Stimulated activated CD8-positive, alpha-beta memory T cell treated with anti-CD3 and anti-CD28 coated beads, Interleukin-15, amount 100 ng/mL, for 4 hours (primary cell): Measurements from ENCODE around the gene HDAC9.

ENCODE experiments used
- DNase-seq, 2 donors: peaks; one replicate each; pipeline ENCODE4 v3.0.0-alpha.2; 2020; ENCODE audit warnings: low read depth in 2 of 2

Gene HDAC9

DNA sequence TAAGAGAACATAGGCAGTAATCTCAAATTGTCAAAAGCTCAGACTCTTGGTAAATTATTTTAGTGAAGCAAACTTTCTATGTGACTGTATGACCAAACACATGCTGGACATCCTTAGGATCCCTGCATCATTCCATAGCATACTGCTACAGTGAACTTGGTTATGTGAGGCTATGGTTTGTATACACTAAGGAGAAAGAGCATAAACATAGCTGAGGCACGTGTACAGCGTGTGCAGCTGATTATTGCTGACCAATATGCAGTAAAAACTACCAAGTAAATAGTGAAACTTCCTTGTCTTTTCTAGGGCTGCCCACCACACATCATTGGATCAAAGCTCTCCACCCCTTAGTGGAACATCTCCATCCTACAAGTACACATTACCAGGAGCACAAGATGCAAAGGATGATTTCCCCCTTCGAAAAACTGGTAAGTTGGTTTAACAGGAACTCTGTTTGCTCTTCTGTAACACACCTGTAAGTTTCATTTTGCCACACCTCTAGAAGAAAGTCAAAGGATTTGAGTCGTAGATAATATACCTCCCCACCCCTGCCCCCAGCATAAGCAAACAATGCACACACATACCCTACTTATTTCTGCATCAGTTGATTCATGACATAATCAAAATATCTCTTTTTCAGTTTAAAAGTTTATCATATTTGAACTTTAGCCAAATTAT, 98.2 kb downstream of the HDAC9 start:
- no peak for DNase-seq

DNA sequence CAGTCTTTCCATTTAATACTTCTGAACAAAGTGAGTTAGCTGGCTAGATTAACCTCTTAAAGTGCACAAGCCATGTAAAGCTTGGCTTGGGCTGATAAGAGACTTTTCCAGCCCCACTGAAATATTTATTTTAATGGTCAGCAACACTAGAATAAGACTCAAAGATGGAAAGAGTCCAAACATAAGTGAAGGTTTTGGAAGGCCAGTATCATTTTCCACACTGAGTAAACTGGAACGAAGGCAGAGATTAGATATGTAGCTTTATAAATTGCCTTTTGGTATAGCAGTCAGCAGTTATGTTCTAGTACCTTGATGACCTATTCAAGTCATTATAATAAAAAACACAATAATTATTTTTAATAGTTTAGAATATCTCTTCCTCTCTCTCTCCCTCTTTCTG, 102.2 kb downstream of the HDAC9 start:
- no peak for DNase-seq

DNA sequence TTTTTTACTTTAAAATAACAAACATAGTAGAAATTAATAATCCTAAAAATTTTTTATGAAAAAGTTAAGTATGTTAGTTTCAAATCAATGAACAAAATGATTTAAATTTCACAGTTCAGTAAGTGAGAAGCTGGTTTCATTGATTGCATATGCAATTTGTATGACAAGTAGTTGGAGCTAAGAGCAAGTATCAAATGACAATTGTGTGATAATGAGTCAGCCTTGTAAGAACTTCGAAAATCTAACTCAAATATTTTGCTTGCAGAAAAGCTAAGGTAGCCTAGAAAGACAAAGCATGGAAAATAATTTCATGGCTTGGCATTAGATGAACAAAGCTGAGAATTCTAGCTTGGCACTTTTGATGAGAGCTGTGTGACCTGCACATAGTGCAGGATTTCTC, 111.5 kb downstream of the HDAC9 start:
- no peak for DNase-seq

DNA sequence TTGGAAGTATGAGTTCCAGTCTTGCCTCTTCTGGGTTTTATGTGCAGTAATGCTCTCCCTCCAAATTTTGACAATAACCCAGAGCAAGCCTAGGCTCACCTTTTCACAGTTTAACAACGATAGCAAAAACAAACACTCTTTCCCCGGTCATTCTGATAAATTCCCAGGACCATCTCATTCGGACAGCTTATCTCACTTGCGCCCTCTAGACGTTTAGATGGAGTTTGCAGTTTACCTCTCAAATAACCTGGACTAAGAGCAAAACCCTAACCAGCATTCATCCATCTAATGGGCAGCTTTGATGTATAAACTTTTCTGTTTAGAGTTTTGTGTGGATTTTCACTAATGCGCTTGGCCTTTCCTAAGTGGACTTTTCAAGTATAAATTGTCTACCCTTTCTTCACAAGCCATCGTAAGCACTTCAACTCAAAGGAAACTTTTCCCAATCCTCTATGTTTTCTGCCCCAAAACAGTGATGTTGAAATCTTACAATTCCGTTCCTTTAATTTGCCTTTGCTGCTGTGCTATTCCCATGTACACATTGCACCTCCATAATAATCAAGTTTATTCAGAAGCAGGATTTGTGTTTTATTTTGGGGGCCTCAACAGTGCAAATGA, 114.9 kb downstream of the HDAC9 start:
- no peak for DNase-seq

DNA sequence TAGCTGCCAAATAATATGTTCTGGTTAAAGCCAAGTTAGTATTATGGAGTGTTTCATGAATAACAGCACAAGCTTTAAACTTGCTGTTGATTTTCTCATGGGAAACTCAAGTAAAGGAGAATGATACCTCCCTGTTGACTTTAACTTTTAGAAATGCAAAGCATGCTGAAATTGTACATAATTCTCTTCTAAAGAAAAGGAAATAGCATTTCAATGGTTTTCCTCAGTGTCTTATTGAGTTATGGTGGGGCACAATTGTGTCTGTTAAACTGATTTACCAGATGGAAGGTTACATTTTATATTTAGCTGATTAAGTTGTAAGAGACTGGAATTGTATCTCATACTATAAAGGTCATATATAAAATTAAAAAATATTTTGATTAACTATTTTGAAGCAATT, 119.3 kb downstream of the HDAC9 start:
- no peak for DNase-seq

DNA sequence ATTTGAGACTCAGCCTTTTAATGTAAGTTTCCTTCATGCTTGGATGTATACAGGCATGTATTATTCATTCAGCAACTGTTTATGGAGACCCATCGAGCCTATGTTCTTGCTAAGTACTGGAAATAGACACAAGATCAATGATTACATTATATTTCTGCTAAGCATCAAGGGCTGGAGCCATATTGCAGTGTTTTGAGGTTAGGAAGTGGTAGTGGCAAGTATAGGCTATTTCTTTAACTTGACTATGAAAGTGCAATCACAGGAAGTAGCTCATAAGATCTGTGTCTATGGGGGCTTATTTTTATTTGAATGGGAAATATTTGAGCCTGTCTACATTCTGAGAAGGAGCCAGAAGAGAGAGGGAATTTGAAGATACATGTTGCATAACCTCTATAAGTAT, 123.8 kb downstream of the HDAC9 start:
- DNase-seq: no peak

DNA sequence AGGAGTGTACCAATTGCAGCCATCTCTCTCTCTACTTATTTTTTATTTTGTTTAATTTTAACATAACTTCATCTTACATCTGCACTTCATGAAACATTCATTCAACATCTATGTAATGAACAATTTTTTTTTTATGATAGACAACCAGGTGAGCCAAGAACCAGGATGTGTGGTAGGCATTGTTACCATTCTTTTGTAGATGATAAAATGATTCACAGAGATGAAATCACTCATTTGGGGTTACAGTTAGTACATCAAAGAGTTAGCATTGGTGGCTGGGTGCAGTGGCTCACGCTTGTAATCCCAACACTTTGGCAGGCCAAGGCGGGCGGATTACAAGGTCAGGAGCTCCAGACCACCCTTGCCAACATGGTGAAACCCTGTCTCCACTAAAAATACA, 127.8 kb downstream of the HDAC9 start:
- no peak for DNase-seq

DNA sequence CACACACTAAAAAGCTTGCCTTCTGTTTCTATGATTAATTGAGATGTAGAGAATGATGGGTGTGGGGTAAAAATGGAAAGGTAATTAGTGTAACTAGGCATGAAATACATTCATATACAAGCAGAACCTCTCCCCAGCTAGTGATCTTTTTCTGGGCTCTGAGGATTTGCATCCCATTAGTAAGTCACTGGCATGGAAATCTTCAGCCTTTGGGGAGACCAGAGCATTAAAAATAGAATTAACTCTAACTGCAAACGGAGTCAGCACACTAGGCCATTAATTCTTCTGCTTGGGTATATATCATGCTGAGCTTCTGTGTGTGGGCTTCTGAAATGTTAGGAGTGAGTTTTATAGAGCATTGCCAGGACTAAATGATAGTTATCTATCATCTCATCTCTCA, 128.9 kb downstream of the HDAC9 start:
- DNase-seq: no peak

DNA sequence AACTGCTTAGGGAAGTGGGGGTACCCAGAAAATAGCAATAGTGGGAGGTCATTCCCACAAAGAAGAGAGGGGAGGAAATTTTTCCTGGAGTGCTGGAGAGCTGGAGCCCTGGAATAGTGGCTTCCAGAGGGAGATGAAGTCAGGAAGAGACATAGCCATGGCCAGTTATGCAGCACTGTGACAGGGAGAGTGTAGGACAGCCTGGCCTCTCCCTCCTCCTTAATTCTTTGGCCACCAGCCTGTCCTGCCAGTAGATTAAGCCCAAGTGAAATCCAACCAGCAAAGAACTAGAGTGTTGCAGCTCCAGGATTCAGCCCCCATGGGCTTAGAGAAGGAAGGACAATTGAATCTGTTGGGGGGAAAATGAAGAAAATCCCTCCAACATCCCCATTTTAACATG, 130.5 kb downstream of the HDAC9 start:
- no peak for DNase-seq

DNA sequence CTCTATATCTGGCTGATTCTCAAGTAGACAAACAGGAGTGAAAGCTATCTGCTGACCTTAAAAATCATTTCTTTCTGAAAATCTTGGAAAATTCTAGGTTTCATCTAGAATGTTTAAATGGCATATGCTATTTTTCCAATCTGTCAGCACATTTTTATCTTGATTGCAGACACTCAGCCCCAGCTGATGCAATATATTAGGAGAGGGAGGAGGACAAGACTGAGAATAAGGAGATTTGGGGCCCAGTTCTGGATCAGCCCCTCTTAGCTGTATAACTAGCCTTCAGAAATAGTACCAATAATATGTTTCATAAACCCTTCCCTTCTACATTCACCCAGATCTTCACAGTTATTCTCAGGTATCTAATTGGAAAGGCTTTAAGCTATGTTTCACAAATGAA, 131.2 kb downstream of the HDAC9 start:
- no peak for DNase-seq

DNA sequence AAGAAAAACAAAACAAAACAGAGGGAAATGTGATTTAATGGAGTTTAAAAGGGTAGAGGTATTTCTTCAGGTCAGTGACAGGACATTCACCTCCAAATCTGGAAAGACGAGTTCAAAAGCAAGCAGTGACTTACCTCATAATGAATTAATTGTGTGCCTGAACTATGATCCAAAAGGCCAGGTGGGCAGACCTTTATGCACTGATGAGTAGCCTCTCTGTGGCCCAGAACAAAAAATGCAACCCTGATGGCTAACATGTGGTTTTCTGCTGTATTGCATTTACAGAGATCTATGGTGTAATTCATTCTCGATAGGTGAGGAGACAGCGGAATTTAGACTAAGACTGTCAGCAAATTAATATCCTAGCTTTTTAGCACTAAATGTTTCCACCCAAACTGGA, 142.0 kb downstream of the HDAC9 start:
- DNase-seq: no peak

DNA sequence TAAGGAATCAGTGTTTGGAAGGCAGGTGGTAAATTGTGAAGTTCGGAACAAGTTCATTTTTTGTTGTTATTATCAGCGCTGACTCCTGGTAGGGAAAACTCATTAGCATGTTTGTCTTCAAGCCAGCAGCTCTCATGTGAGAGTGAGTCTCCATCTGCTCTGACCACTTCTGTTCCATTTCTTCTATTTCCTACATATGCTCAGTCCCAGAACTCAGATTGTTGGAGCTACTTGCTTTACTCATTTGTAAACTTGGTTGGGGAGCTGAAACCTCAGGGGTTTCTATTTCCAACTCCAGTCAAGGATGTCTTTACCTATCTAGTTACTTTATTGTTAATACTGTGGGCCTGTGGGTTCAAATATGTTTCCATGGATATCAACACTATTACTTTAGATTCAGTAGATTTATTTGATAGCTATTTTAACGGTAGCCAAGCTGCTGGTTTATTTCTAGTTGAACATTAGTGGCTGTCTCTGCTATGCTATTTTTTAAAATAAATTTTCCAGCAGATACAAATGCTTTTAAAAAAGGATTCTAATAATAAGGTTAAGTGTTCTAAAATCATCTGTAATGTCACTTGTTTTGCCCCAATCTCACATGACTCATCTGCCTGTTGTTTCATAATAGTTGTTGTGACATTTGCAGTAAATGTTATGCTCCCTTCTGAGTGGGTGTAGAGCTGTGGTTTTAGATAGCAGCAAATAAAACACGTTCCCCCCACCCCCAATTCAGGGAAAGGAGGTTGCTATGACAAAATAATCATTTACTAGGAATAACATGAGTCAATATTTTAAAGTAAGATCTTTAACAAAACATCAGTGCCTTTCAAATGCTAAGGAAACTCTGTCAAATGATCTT, 143.3 kb downstream of the HDAC9 start:
- no peak for DNase-seq

DNA sequence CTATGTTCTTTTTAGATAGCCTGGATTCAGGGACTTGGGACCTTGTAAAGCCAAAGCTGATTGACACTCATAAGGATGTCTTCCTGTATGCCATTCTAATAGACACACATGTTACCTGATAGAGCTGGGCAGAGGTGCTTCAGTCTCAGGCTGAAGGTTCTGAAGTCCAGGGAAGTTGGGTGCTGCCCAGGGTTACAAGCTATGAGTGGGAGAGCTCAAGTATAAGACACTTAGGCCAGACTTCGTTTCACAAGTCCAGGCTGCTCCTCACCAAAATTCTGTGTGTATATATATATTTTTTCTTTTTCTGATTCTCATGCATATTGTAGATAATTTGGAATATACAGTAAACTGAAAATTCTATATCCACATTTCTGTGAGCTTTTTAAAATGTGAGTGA, 144.2 kb downstream of the HDAC9 start:
- no peak for DNase-seq

DNA sequence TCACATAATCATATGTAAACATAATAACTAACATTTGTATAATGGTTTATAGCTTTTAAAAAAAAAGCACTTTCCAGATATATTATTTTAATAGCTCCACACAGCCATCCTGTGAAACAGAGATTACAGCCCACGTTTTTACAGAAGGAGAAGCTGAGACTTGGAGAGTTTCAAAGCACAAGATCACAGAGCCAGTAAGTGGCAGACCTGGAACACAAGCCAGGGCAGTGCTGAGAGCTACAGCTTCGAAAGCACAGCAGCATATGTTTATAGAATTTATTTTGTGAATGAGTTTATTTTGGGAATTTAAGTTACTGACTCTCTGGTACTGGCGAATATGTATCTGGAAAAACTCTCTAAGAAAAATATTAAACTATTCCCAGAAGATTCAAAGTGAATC, 149.4 kb downstream of the HDAC9 start:
- DNase-seq: no peak

DNA sequence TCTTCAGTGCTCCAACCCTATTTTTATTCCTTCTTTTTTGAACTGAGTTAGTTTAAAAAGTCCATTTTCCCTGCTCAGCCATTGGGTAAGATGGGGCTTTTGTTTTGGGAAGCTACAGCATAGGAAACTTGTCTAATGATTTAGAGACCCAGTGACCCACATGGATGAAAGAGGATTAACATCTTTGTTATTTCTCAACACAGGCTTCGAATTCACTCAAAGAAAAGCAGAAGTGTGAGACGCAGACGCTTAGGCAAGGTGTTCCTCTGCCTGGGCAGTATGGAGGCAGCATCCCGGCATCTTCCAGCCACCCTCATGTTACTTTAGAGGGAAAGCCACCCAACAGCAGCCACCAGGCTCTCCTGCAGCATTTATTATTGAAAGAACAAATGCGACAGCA, 152.0 kb downstream of the HDAC9 start:
- DNase-seq: no peak

DNA sequence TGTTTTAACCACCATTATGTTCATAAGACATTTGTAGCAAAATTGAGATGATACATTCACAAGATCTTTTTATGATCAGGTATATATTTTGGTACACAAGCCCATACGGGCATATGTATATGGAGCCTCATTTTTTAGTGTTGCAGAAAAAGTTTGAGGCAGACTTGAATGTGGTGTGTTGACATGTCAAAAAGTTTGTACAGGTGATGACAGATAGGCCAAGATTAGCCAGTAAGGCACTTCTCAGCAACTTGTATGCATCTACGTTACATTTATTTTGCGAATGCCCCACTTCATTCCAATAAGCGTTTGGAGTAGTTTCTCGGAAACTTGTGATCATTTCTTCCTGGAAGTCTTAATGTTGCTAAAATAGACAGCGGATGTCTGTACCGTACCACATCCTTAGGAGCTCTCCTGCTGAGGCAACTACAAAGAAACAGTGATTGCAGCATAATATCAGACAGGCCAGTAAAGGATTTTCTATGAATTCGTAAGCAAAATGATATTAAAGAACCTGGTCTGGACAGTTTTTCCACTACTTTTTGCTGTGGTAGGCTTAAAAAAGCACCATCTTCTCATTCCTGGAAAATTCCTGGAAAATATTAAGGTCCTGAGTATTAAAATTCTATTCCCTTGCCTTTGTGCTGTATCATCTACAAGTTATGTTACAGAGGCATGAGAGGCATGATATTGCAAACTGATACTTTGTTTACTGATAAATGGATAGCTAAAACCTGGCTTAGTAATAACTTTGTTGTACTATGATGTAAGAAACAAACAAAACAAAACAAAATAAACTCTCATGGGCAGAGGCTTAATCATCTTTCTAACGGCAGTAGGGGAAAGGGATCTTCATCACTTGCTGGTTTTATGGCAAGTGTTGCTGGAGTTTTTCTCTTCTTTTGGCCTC, 153.6 kb downstream of the HDAC9 start:
- DNase-seq: no peak

DNA sequence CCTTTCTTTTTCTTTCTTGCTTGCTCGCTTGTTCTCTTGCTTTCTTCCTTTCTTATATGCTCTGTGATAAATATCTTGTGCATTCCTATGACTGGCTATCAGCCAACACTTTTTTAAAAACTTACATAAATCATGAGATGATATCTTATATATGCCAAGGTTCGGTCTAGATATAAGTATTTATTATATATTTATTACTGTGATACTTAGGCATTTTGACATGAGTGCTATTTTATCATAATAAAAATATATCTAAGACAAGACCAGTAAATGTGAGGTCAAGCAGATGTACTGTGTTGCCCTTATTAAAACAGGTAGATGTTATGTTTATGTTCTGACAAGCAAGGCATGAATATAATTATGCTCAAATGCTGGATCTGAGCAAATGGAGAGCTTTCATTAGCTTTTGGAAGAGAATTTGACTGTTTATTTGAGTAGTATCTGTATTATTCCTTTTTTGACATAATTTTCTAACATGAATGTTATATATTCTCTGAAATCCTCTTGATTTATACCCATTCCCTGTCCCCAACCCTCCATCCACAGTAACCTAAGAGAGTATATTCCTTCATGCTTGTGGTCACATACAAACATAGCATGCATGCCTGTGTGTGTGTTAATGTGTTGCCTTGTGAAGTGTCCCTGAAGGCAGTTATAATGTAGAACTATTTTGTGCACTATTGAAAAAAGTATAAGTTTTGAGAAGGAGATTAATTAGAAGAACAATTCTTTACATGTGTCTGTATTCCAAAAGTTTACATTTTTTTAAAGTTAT, 158.0 kb downstream of the HDAC9 start:
- no peak for DNase-seq

DNA sequence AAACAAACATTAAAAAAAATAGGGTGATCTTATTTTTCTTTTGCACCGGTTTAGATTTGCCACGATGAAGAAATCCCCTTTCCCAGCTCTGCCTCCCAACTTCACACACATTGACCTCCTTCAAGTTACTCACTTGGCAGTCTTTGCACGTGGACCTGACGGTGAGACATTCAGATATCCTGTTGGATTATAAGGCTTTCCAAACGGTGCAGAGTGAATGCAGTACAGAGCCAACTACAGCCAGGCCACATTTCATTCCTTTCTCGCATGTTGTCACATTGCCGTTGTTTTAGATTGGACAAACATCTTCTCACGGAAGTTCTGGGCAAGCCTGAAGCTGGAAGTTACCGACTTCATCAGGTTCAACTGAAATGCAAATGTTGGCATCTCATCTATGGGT, 159.2 kb downstream of the HDAC9 start:
- no peak for DNase-seq

DNA sequence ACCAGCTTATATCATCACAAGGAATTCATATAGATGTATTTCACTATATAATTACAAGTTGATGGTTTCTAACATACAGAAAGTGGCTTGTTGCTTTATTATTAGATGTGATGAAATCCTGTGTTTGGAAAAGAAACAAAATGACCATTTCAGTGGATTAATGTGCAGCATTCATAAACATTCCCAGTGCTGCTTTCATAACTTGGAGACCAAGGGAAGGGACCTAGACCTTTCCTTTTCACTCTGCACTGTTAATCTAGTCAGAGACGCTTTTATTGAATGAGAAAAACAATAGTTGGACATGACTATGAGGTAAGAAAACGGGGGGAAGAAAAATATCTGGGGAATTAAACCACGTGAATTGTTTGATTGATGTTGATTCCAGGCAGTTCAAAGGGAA, 160.0 kb downstream of the HDAC9 start:
- DNase-seq: no peak

DNA sequence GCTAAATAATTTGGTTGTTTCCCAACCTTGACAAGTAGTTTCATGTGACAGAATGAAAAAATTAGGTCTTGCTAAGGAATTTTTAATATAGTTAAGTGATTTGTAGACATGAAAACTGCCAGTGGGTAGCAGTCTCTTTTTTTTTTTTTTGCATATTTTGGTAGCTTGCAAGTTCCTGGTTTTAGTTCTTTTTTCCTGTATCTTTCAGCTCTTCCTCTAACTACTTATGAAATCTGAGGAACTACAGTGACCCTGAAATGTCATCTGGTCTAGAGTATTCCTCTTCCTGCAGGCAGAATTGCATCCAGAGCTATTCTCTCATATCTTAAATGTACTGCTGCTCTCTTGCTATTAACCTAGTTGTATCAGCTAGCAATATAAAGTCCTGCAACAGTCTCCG, 160.4 kb downstream of the HDAC9 start:
- DNase-seq: no peak

DNA sequence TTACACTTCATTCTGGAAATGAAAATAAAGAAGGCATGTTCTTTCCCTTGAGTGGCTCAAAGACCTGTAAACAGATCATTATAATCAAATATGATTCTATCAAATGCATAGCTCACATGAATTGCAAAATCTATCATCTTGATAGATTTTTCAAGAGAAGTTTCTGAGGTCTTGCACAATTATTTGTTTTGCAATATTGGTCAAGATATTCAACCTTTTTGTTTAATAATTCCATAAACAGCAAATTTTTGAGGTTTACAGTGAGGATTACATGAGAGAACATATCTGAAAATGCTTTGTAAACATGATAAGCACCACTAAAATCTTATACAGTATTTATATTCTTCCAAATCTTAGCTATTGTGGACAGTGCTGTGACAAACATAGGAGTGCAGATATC, 160.8 kb downstream of the HDAC9 start:
- no peak for DNase-seq
